Measurements from ENCODE around the gene USHBP1. TPM values are rescaled to one million over a fixed set of nuclear protein-coding genes. Genes with fewer than 3 reads are reported as not detected.

USHBP1 gene
- total and polyA plus RNA-seq, 2 experiments from 2014 or later: 4.0 to 5.6 TPM

GRCh38 chr19:17246681-17247425, 17.7 kb downstream of the USHBP1 start (continued):
- TF ChIP-seq REST (IDR thresholded peaks at IDR 0.05; ENCODE audit: unreplicated experiment) (no peak), ZNF114 (CRISPR knock-in tag; IDR thresholded peaks at IDR 0.05) (no peak), CTCF (conservative IDR thresholded peaks at IDR 0.05; ENCODE audit: low read depth in 2 of 2) (no peak), STAT1 (IDR thresholded peaks at IDR 0.05; ENCODE audit: unreplicated experiment) (no peak), ETS1 (IDR thresholded peaks at IDR 0.05) (no peak)

- H3K4me2 ChIP-seq: peak within 1 kb of the TSS; percentile 93
- H3K9me2 ChIP-seq (ENCODE audit: insufficient read depth): no peaks in the 10 kb centered on the region
- H4K20me1 ChIP-seq (replicated peaks; ENCODE audit: insufficient read depth): peaks cover 12% of the 10 kb centered on the region; the same call in 1 of the 2 replicates
- H3K4me1 Mint-ChIP-seq: peaks cover 47% of the 10 kb centered on the region
- ATAC-seq (no peak), DNase-seq (ENCODE audit: low spot score) (no peak)
- no peaks in the 10 kb centered on the region for H3K27me3 ChIP-seq (ENCODE audit: insufficient read depth)
- no peaks in the 10 kb centered on the region for H3K36me3 ChIP-seq (ENCODE audit: insufficient read depth)
- H3K79me2 ChIP-seq (replicated peaks; ENCODE audit: insufficient read depth): peaks cover 46% of the 10 kb centered on the region
- peaks cover 37% of the 10 kb centered on the region for H3F3A ChIP-seq (replicated peaks; ENCODE audit: low read depth)
- H3K27ac ChIP-seq (ENCODE audit: low read depth): peak within 1 kb of the TSS; percentile 99
- H3K4me3 ChIP-seq: peak within 1 kb of the TSS; percentile 93
- H3K27ac Mint-ChIP-seq: peak within 1 kb of the TSS; percentile 99
- H3K36me3 Mint-ChIP-seq (ENCODE audit: low read depth): peaks cover 8% of the 10 kb centered on the region; the same call in 1 of the 3 replicates
- H3K4me1 ChIP-seq (ENCODE audit: insufficient read depth): peaks cover 36% of the 10 kb centered on the region
- no peaks in the 10 kb centered on the region for H3K9me3 Mint-ChIP-seq
- H3K27me3 Mint-ChIP-seq (ENCODE audit: insufficient read depth, low read depth, poor library complexity): peaks cover 30% of the 10 kb centered on the region
- peak within 1 kb of the TSS; percentile 38; the same call in 1 of the 2 replicates for H2AFZ ChIP-seq
- H3K4me3 Mint-ChIP-seq: peak within 1 kb of the TSS; percentile 94
- TF ChIP-seq ZNF114 (CRISPR knock-in tag; IDR thresholded peaks at IDR 0.05) (no peak), ZNF462 (CRISPR knock-in tag; IDR thresholded peaks at IDR 0.05) (no peak), ZNF331 (CRISPR knock-in tag; IDR thresholded peaks at IDR 0.05; ENCODE audit: low read depth) (no peak), STAT1 (IDR thresholded peaks at IDR 0.05; ENCODE audit: unreplicated experiment) (no peak), CTCF (conservative IDR thresholded peaks at IDR 0.05; ENCODE audit: low read depth in 2 of 2) (no peak), JUNB (IDR thresholded peaks at IDR 0.05; ENCODE audit: unreplicated experiment) (no peak)
These were observed 19.0 kb downstream of the USHBP1 start, which contains the start of gene NR2F6 for GRCh38 chr19:17245535-17245984. NR2F6 (minus strand) TSS chr19:17245919; CDS start chr19:17245220, 699 bp downstream.

Data from GM23338 (cell line).